Activated CD8-positive, alpha-beta memory T cell treated with anti-CD3 and anti-CD28 coated beads, Interleukin-2, amount 10 ng/mL, durations not matched to agents 7 days and 5 days (primary cell): Measurements from ENCODE around the gene NLRP7. TPM values are rescaled to one million over a fixed set of nuclear protein-coding genes. Genes with fewer than 3 reads are reported as not detected.
"Not testable (repeated sequence)": the region's sequence is repeated elsewhere in the genome, so short reads cannot be mapped to it uniquely, and the experiment has no call there.

ENCODE experiments used
- ATAC-seq: fragments of 150-1000 bp; cut with Tn5 transposase; one replicate; pipeline ENCODE4 v1.10.0; 2021; ENCODE audit warnings: moderate library complexity
- CTCF ChIA-PET: fragments of 350-600 bp; sonication (Branson Sonifier 250); formaldehyde crosslinking; loops from one replicate; lab custom pipeline; 2021; ENCODE audit warnings: antibody characterized with exemption; lab: Charles Lee
- DNase-seq: peaks from one replicate; pipeline ENCODE4 v3.0.0-alpha.2; 2020
- H3K27ac Mint-ChIP-seq: one replicate; pipeline ENCODE4 v1.8.0; 2021; ENCODE audit warnings: mild to moderate bottlenecking, mixed read lengths
- H3K27me3 Mint-ChIP-seq: one replicate; pipeline ENCODE4 v1.8.0; 2021; ENCODE audit warnings: mixed read lengths
- H3K36me3 Mint-ChIP-seq: one replicate; pipeline ENCODE4 v1.8.0; 2021; ENCODE audit warnings: mild to moderate bottlenecking, mixed read lengths
- H3K4me1 Mint-ChIP-seq: one replicate; pipeline ENCODE4 v1.8.0; 2021; ENCODE audit warnings: mixed read lengths
- H3K4me3 Mint-ChIP-seq: one replicate; pipeline ENCODE4 v1.8.0; 2021; ENCODE audit warnings: mild to moderate bottlenecking, moderate library complexity, mixed read lengths
- H3K9me3 Mint-ChIP-seq: one replicate; pipeline ENCODE4 v1.8.0; 2022; ENCODE audit warnings: low read depth, mixed read lengths
- total RNA-seq, 2 experiments: library from RNA; stranded (reverse); gene quantifications; one replicate each; pipeline ENCODE4 v1.2.3, GENCODE V29; 2021

NLRP7 gene
- total RNA-seq, 2 experiments from 2014 or later, result not detected

DNA sequence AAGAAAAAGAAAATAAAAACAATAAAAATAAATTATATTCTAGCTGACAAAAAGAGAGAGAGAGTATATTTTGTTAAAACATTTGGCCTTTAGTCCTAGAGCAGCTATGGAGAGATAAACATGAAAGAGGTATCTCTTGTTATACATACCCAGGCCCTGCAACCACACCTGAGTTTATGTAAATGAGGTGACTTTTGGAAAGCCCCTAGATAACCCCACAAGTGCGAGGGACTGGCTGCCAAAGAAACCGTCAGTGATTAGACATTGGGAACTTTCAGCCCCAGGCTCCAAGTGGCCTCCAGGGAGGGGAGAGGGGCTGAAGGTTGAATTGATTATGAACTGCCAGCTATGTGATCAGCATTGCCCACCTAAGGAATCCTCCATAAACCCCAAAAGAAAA lies 2.1 kb upstream of the NLRP7 start:
- no peaks in the 10 kb centered on the region for H3K9me3 Mint-ChIP-seq
- DNase-seq, result no peak
- H3K4me3 Mint-ChIP-seq, result no peak overlapping the region
- H3K4me1 Mint-ChIP-seq, result peaks cover 2% of the 10 kb centered on the region
- no peak overlapping the region for H3K27ac Mint-ChIP-seq
- H3K27me3 Mint-ChIP-seq, result no peaks in the 10 kb centered on the region
- H3K36me3 Mint-ChIP-seq, result no peaks in the 10 kb centered on the region
- CTCF ChIA-PET, result interaction anchor here (0.7 kb wide), 1 partner anchor 11 kb away, joined by 3 read pairs; no protein-coding TSS in a partner anchor
- ATAC-seq, result no peak

GRCh38 chr19:54943772-54944361 lies 3.5 kb downstream of the NLRP7 start:
- H3K36me3 Mint-ChIP-seq, ATAC-seq, H3K4me1 Mint-ChIP-seq: not testable (repeated sequence)

DNA sequence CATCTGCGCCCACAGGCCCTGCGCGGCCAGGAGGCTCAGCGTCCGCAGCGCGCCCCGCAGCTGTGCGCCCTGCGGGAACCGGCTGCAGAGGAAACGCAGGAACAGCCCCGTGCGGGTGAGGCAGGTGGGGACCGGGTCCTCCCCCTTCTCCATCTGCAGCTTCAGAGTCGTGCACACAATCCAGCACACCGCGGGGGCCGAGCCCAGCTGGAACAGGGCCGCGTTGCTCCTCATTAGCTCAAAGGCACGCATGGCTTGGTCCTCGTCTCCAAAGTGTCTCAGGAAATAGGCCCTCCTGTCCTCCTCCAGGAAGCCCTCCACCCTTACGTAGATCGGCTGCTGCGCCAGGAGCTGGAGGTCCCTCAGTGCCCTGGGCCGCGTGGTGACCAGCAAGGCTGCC lies 7.8 kb downstream of the NLRP7 start:
- peaks cover 21% of the 10 kb centered on the region for H3K27me3 Mint-ChIP-seq
- not testable (repeated sequence) for H3K4me3 Mint-ChIP-seq, H3K36me3 Mint-ChIP-seq, H3K9me3 Mint-ChIP-seq, H3K27ac Mint-ChIP-seq, ATAC-seq, DNase-seq
- peaks cover 15% of the 10 kb centered on the region for H3K4me1 Mint-ChIP-seq
- CTCF ChIA-PET, result interaction anchor here (0.6 kb wide), 1 partner anchor 125 kb away, joined by 3 read pairs; no protein-coding TSS in a partner anchor

More at GRCh38 chr19:54943772-54944361, 3.5 kb downstream of the NLRP7 start:
- CTCF ChIA-PET, H3K27ac Mint-ChIP-seq, DNase-seq, H3K9me3 Mint-ChIP-seq, H3K4me3 Mint-ChIP-seq: not testable (repeated sequence)
- H3K27me3 Mint-ChIP-seq, result peaks cover 18% of the 10 kb centered on the region

- H3K36me3 Mint-ChIP-seq, result no peaks in the 10 kb centered on the region
- no peak overlapping the region for H3K27ac Mint-ChIP-seq
- ATAC-seq (no peak), DNase-seq (no peak)
- H3K27me3 Mint-ChIP-seq, result peaks cover 21% of the 10 kb centered on the region
- H3K4me3 Mint-ChIP-seq, result no peak overlapping the region
- peaks cover 2% of the 10 kb centered on the region for H3K9me3 Mint-ChIP-seq
- peaks cover 15% of the 10 kb centered on the region for H3K4me1 Mint-ChIP-seq
- CTCF ChIA-PET, result interaction anchor here (0.6 kb wide), 1 partner anchor 126 kb away, joined by 3 read pairs; no protein-coding TSS in a partner anchor
Measured at GRCh38 chr19:54938906-54939305, 8.4 kb downstream of the NLRP7 start.

GRCh38 chr19:54937926-54938325 lies 9.4 kb downstream of the NLRP7 start:
- peaks cover 15% of the 10 kb centered on the region for H3K4me1 Mint-ChIP-seq
- CTCF ChIA-PET, result interaction anchor here (0.7 to 1.2 kb wide), 5 partner anchors 11 to 204 kb away, joined by 3 to 5 read pairs (median 3); partner anchors contain the start of gene RDH13
- peak overlapping the region; percentile 17 for H3K27ac Mint-ChIP-seq
- ATAC-seq (peak; percentile 49), DNase-seq (peak; percentile 66)
- H3K9me3 Mint-ChIP-seq, result peaks cover 2% of the 10 kb centered on the region
- no peaks in the 10 kb centered on the region for H3K36me3 Mint-ChIP-seq
- H3K4me3 Mint-ChIP-seq, result peak overlapping the region; percentile 11
- H3K27me3 Mint-ChIP-seq, result peaks cover 21% of the 10 kb centered on the region

DNA sequence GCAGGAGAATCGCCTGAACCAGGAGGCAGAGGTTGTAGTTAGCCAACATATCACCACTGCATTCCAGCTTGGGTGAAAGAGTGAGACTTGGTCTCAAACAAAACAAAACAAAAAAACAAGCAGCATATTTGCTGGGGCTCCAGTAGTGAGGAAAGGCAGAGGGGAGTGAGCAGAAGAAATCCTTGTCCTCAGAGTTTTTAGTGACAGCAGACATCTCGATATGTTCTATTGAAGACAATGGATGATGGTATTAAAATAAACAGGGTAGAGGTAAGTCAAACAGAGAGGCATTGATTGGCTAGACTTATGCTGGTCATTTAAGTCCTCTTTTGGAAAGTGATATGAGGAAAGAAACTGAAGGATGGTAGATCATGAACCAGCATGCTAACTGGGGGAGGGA lies 19.0 kb downstream of the NLRP7 start:
- Mint-ChIP-seq H3K27ac (no peak overlapping the region), H3K27me3 (no peaks in the 10 kb centered on the region), H3K4me3 (no peak overlapping the region), H3K36me3 (peaks cover 5% of the 10 kb centered on the region), H3K9me3 (peaks cover 14% of the 10 kb centered on the region), H3K4me1 (no peaks in the 10 kb centered on the region)
- no peak for ATAC-seq
- CTCF ChIA-PET, result no interaction called here
- DNase-seq, result no peak

GRCh38 chr19:54923276-54923675 lies 24.1 kb downstream of the NLRP7 start:
- H3K4me3 Mint-ChIP-seq, result no peak overlapping the region
- CTCF ChIA-PET, result interaction anchor here (1.2 kb wide), 1 partner anchor 42 kb away, joined by 3 read pairs; no protein-coding TSS in a partner anchor
- no peak for ATAC-seq
- no peak overlapping the region for H3K27ac Mint-ChIP-seq
- no peaks in the 10 kb centered on the region for H3K27me3 Mint-ChIP-seq
- H3K4me1 Mint-ChIP-seq, result peaks cover 5% of the 10 kb centered on the region
- peaks cover 8% of the 10 kb centered on the region for H3K9me3 Mint-ChIP-seq
- no peak for DNase-seq
- peaks cover 5% of the 10 kb centered on the region for H3K36me3 Mint-ChIP-seq

DNA sequence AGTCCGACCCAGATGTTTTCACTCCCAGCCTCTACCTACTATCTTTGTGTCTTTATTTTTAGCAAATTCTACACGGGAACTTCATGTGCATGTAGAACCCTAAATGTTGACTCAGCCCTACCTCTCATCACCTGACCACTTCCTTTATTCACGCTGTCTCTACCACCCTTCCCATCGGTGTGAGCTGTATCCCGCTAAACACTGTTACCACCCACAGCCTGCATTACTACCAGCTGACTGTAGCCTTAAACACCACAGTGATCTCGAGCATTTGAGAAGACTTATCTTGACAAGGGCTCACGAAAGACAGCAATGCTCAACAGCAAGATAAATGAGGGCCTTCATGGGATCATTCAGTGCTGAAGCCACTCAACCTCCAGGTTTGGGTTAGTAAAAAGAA lies 26.2 kb downstream of the NLRP7 start:
- CTCF ChIA-PET, result no interaction called here
- DNase-seq, result peak; percentile 50
- H3K27me3 Mint-ChIP-seq, result no peaks in the 10 kb centered on the region
- peaks cover 5% of the 10 kb centered on the region for H3K9me3 Mint-ChIP-seq
- peaks cover 12% of the 10 kb centered on the region for H3K4me1 Mint-ChIP-seq
- H3K27ac Mint-ChIP-seq, result no peak overlapping the region
- peaks cover 3% of the 10 kb centered on the region for H3K36me3 Mint-ChIP-seq
- peak; percentile 65 for ATAC-seq
- H3K4me3 Mint-ChIP-seq, result no peak overlapping the region

- ATAC-seq, H3K4me3 Mint-ChIP-seq, CTCF ChIA-PET, H3K36me3 Mint-ChIP-seq, H3K9me3 Mint-ChIP-seq, H3K27me3 Mint-ChIP-seq, DNase-seq, H3K27ac Mint-ChIP-seq: not testable (repeated sequence)
- peaks cover 12% of the 10 kb centered on the region for H3K4me1 Mint-ChIP-seq
Measured at GRCh38 chr19:54919646-54920563, 27.4 kb downstream of the NLRP7 start.

GRCh38 chr19:54918499-54918898 lies 28.8 kb downstream of the NLRP7 start:
- no peak overlapping the region for H3K27ac Mint-ChIP-seq
- H3K36me3 Mint-ChIP-seq, result peaks cover 2% of the 10 kb centered on the region
- ATAC-seq, result no peak
- DNase-seq, result no peak
- H3K9me3 Mint-ChIP-seq, result no peaks in the 10 kb centered on the region
- no peak overlapping the region for H3K4me3 Mint-ChIP-seq
- peaks cover 12% of the 10 kb centered on the region for H3K4me1 Mint-ChIP-seq
- CTCF ChIA-PET, result no interaction called here
- H3K27me3 Mint-ChIP-seq, result no peaks in the 10 kb centered on the region

- Mint-ChIP-seq H3K9me3 (no peaks in the 10 kb centered on the region), H3K36me3 (no peaks in the 10 kb centered on the region), H3K4me3 (no peak overlapping the region), H3K27me3 (no peaks in the 10 kb centered on the region), H3K27ac (no peak overlapping the region), H3K4me1 (peaks cover 12% of the 10 kb centered on the region)
- no peak for ATAC-seq
- CTCF ChIA-PET, result interaction anchor here (0.7 kb wide), 1 partner anchor 1317 kb away, joined by 4 read pairs; no protein-coding TSS in a partner anchor
- no peak for DNase-seq
Measured at GRCh38 chr19:54916822-54917221, 30.5 kb downstream of the NLRP7 start.

DNA sequence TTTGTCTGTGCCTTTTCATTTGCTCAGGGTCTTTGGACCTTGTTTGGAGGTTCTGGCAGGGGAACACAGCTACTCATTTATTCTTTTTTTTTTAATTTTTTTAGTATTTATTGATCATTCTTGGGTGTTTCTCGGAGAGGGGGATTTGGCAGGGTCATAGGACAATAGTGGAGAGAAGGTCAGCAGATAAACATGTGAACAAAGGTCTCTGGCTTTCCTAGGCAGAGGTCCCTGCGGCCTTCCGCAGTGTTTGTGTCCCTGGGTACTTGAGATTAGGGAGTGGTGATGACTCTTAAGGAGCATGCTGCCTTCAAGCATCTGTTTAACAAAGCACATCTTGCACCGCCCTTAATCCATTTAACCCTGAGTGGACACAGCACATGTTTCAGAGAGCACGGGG lies 39.4 kb downstream of the NLRP7 start:
- CTCF ChIA-PET, result interaction anchor here (0.7 to 0.9 kb wide), 2 partner anchors 27 to 152 kb away, joined by 3 read pairs; no protein-coding TSS in a partner anchor
- ATAC-seq, H3K27ac Mint-ChIP-seq, H3K4me3 Mint-ChIP-seq, H3K27me3 Mint-ChIP-seq, H3K4me1 Mint-ChIP-seq, H3K36me3 Mint-ChIP-seq, H3K9me3 Mint-ChIP-seq, DNase-seq: not testable (repeated sequence)

DNA sequence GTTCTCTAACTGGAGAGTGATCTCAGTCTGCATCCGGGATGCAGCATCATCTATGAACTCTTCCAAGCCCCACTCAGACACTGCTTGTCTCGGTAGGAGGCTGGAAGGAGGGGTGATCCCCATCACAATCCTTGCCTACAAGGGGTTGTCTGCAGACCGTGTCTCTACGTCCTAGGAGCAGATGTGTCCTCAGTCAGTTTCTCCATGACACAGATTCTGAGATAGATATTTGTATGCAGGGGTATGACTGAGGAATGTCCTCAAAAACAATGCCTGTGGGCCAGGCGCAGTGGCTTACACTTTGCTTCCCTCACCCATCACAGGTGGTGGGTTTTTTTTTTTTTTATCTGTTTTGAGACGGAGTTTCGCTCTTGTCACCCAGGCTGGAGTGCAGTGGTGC lies 40.5 kb downstream of the NLRP7 start:
- DNase-seq, result no peak

More for the DNA sequence above, 40.5 kb downstream of the NLRP7 start:
- no peak for ATAC-seq
- no peak overlapping the region for H3K27ac Mint-ChIP-seq
- H3K27me3 Mint-ChIP-seq, result no peaks in the 10 kb centered on the region
- H3K36me3 Mint-ChIP-seq, result no peaks in the 10 kb centered on the region
- H3K4me1 Mint-ChIP-seq, result peaks cover 8% of the 10 kb centered on the region
- CTCF ChIA-PET, result interaction anchor here (0.9 kb wide), 1 partner anchor 26 kb away, joined by 3 read pairs; no protein-coding TSS in a partner anchor
- no peak overlapping the region for H3K4me3 Mint-ChIP-seq
- no peaks in the 10 kb centered on the region for H3K9me3 Mint-ChIP-seq
